A549 (cell line): ENCODE results near the gene PRRT3.

ENCODE experiments used
- BCL3 ChIP-seq: fragments of >200 bp; sonication (Bioruptor Twin); formaldehyde crosslinking; IDR thresholded peaks from 3 replicates; pipeline ENCODE4 v1.6.1; 2016
- CEBPB ChIP-seq, 2 experiments: fragments of >200 bp in 1 of 2; sonication (Bioruptor Twin) in 1 of 2; formaldehyde crosslinking in 1 of 2; IDR thresholded peaks; 2 replicates each; pipeline ENCODE4 v1.6.1; 2012 to 2016
- HDAC2 ChIP-seq: fragments of 200-600 bp; sonication (generic); IDR thresholded peaks from 2 replicates; pipeline ENCODE4 v1.6.1; 2016
- POLR2A ChIP-seq: IDR thresholded peaks from 2 replicates; pipeline ENCODE4 v1.6.1; 2012; ENCODE audit warnings: mild to moderate bottlenecking, low read length
- RAD21 ChIP-seq, 2 experiments: fragments of >200 bp in 1 of 2; sonication (Bioruptor Twin) in 1 of 2; formaldehyde crosslinking in 1 of 2; IDR thresholded peaks in 1 of 2; conservative IDR thresholded peaks in 1 of 2; 2 replicates in 1 of 2; 3 replicates in 1 of 2; pipeline ENCODE4 v1.6.1; 2012 to 2018; ENCODE audit warnings: inconsistent platforms in 1 of 2
- RCOR1 ChIP-seq: fragments of 150-350 bp; IDR thresholded peaks from 2 replicates; pipeline ENCODE4 v1.6.1; 2014; ENCODE audit warnings: antibody characterized with exemption, low read length, low read depth
- SMC3 ChIP-seq: fragments of >200 bp; sonication (Bioruptor Twin); formaldehyde crosslinking; IDR thresholded peaks from 3 replicates; pipeline ENCODE4 v1.6.1; 2018; ENCODE audit warnings: inconsistent platforms
- TF ChIP-seq, protein P1 (sequence below): fragments of 200-600 bp; sonication (generic); IDR thresholded peaks from 2 replicates; pipeline ENCODE4 v1.6.1; 2016; ENCODE audit warnings: antibody characterized with exemption, mild to moderate bottlenecking, moderate library complexity
- TF ChIP-seq, protein P2 (sequence below): fragments of >200 bp; sonication (Bioruptor Twin); formaldehyde crosslinking; IDR thresholded peaks from 3 replicates; pipeline ENCODE4 v1.5.1; 2016

DNA sequence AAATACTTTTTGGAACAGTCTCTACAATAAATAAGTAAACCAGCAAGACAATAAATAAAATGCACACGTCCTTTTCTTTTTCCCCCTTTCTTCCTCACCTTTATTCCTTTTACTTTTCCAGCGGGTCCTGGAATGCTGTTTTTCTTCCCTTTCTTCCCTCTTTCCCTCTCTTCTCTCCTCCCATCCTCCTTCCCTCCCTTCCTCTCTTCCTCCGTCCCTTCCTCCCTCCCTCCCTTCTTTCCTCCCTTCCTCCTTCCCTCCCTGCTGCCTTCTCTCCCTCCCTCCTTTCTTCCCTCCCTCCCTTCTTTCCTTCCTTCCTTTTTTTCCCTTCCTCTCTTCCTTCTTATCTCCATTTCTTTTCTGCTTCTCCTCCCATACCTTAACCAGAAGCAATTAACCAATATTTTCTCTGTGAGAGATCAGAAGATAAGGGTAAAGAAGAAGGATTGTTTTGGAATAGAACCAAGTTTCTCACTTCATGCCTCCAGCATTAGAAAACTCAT, 52.9 kb downstream of the PRRT3 start:
- TF ChIP-seq, protein P1, sequence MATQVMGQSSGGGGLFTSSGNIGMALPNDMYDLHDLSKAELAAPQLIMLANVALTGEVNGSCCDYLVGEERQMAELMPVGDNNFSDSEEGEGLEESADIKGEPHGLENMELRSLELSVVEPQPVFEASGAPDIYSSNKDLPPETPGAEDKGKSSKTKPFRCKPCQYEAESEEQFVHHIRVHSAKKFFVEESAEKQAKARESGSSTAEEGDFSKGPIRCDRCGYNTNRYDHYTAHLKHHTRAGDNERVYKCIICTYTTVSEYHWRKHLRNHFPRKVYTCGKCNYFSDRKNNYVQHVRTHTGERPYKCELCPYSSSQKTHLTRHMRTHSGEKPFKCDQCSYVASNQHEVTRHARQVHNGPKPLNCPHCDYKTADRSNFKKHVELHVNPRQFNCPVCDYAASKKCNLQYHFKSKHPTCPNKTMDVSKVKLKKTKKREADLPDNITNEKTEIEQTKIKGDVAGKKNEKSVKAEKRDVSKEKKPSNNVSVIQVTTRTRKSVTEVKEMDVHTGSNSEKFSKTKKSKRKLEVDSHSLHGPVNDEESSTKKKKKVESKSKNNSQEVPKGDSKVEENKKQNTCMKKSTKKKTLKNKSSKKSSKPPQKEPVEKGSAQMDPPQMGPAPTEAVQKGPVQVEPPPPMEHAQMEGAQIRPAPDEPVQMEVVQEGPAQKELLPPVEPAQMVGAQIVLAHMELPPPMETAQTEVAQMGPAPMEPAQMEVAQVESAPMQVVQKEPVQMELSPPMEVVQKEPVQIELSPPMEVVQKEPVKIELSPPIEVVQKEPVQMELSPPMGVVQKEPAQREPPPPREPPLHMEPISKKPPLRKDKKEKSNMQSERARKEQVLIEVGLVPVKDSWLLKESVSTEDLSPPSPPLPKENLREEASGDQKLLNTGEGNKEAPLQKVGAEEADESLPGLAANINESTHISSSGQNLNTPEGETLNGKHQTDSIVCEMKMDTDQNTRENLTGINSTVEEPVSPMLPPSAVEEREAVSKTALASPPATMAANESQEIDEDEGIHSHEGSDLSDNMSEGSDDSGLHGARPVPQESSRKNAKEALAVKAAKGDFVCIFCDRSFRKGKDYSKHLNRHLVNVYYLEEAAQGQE = no peak
- TF ChIP-seq RCOR1 = no peak
- TF ChIP-seq BCL3 = no peak
- TF ChIP-seq, protein P2, sequence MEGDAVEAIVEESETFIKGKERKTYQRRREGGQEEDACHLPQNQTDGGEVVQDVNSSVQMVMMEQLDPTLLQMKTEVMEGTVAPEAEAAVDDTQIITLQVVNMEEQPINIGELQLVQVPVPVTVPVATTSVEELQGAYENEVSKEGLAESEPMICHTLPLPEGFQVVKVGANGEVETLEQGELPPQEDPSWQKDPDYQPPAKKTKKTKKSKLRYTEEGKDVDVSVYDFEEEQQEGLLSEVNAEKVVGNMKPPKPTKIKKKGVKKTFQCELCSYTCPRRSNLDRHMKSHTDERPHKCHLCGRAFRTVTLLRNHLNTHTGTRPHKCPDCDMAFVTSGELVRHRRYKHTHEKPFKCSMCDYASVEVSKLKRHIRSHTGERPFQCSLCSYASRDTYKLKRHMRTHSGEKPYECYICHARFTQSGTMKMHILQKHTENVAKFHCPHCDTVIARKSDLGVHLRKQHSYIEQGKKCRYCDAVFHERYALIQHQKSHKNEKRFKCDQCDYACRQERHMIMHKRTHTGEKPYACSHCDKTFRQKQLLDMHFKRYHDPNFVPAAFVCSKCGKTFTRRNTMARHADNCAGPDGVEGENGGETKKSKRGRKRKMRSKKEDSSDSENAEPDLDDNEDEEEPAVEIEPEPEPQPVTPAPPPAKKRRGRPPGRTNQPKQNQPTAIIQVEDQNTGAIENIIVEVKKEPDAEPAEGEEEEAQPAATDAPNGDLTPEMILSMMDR = no peak
- no peak for TF ChIP-seq SMC3
- no peak for TF ChIP-seq RAD21 (conservative IDR thresholded peaks at IDR 0.05 in 1 of 2, IDR thresholded peaks at IDR 0.05 in 1 of 2)
- TF ChIP-seq HDAC2 = no peak
- TF ChIP-seq CEBPB (IDR thresholded peaks at IDR 0.05) = no peak
- TF ChIP-seq POLR2A = no peak
